HG02885 (cell line): ENCODE results near the gene TSSK3.

Experiments used
- ATAC-seq: cut with Tn5 transposase; IDR thresholded peaks from one replicate; pipeline ENCODE4 v1.9.1; 2021; ENCODE audit warnings: mild to moderate bottlenecking; ENCODE audit not compliant: unreplicated experiment, poor library complexity

Gene TSSK3

GRCh38 chr1:32358435-32358834 is 3.9 kb upstream of the TSSK3 start:
- no peak for ATAC-seq

- no peak for ATAC-seq
Measured at GRCh38 chr1:32361308-32361673, 1.0 kb upstream of the TSSK3 start.

GRCh38 chr1:32361674-32362473 is 465 bp upstream of the TSSK3 start:
- no peak for ATAC-seq

- no peak for ATAC-seq
Measured at GRCh38 chr1:32363713-32364112, 1.4 kb downstream of the TSSK3 start.

GRCh38 chr1:32364836-32365235 is 2.5 kb downstream of the TSSK3 start:
- no peak for ATAC-seq

GRCh38 chr1:32365445-32365844 is 3.1 kb downstream of the TSSK3 start:
- ATAC-seq, result no peak

- ATAC-seq, result no peak
Measured at GRCh38 chr1:32367912-32368635, 5.7 kb downstream of the TSSK3 start.

GRCh38 chr1:32372149-32372756 is 9.9 kb downstream of the TSSK3 start:
- ATAC-seq, result no peak

- no peak for ATAC-seq
Measured at GRCh38 chr1:32373996-32374592, 11.8 kb downstream of the TSSK3 start.

- ATAC-seq, result no peak
Measured at GRCh38 chr1:32376199-32376598, 13.9 kb downstream of the TSSK3 start.

GRCh38 chr1:32377541-32378220 is 15.3 kb downstream of the TSSK3 start:
- ATAC-seq, result no peak

- no peak for ATAC-seq
Measured at GRCh38 chr1:32380057-32380456, 17.7 kb downstream of the TSSK3 start.

- no peak for ATAC-seq
Measured at GRCh38 chr1:32386676-32387392, 24.5 kb downstream of the TSSK3 start.

- ATAC-seq, result no peak
Measured at GRCh38 chr1:32388641-32389040, 26.3 kb downstream of the TSSK3 start.

GRCh38 chr1:32390904-32391870 is 28.8 kb downstream of the TSSK3 start:
- ATAC-seq, result no peak

GRCh38 chr1:32392325-32392724 is 30.0 kb downstream of the TSSK3 start:
- ATAC-seq, result no peak

- ATAC-seq, result no peak
Measured at GRCh38 chr1:32393136-32393535, 30.8 kb downstream of the TSSK3 start.

- peak; percentile 16 for ATAC-seq
Measured at GRCh38 chr1:32393832-32394140, 31.4 kb downstream of the TSSK3 start.
